ENCODE data around the gene ADAT2.
"Not testable (repeated sequence)": the region's sequence is repeated elsewhere in the genome, so short reads cannot be mapped to it uniquely, and the experiment has no call there.

The ADAT2 gene

GRCh38 chr6:143485967-143486366, 35.5 kb upstream of the ADAT2 start:
- no peak for DNase-seq
- no peak for TF ChIP-seq CTCF (IDR thresholded peaks at IDR 0.05; ENCODE audit: low read depth, low read length)
- H3K9me3 ChIP-seq, result no peaks in the 10 kb centered on the region
- no peaks in the 10 kb centered on the region for H3K36me3 ChIP-seq
- H3K4me3 ChIP-seq (ENCODE audit: low read depth, low read length), result no peak overlapping the region
- no peaks in the 10 kb centered on the region for H3K27me3 ChIP-seq
- H3K4me1 ChIP-seq, result no peaks in the 10 kb centered on the region

GRCh38 chr6:143482593-143482992, 32.1 kb upstream of the ADAT2 start:
- Histone ChIP-seq H3K4me3 (ENCODE audit: low read depth, low read length) (no peak overlapping the region), H3K36me3 (no peaks in the 10 kb centered on the region; the same call in 1 of the 2 replicates), H3K27me3 (no peaks in the 10 kb centered on the region), H3K9me3 (no peaks in the 10 kb centered on the region), H3K4me1 (no peaks in the 10 kb centered on the region)
- DNase-seq, result no peak
- TF ChIP-seq CTCF (IDR thresholded peaks at IDR 0.05; ENCODE audit: low read depth, low read length), result no peak

GRCh38 chr6:143478479-143479062, 28.1 kb upstream of the ADAT2 start:
- no peaks in the 10 kb centered on the region; the same call in 1 of the 2 replicates for H3K36me3 ChIP-seq
- no peak for TF ChIP-seq CTCF (IDR thresholded peaks at IDR 0.05; ENCODE audit: low read depth, low read length)

GRCh38 chr6:143476545-143476944, 26.1 kb upstream of the ADAT2 start:
- Histone ChIP-seq H3K4me3 (ENCODE audit: low read depth, low read length) (no peak overlapping the region), H3K4me1 (no peaks in the 10 kb centered on the region), H3K9me3 (no peaks in the 10 kb centered on the region), H3K27me3 (no peaks in the 10 kb centered on the region), H3K36me3 (no peaks in the 10 kb centered on the region; the same call in 1 of the 2 replicates)
- no peak for TF ChIP-seq CTCF (IDR thresholded peaks at IDR 0.05; ENCODE audit: low read depth, low read length)
- DNase-seq, result no peak

More at GRCh38 chr6:143478479-143479062, 28.1 kb upstream of the ADAT2 start:
- H3K9me3 ChIP-seq, result no peaks in the 10 kb centered on the region
- H3K4me3 ChIP-seq (ENCODE audit: low read depth, low read length), result no peak overlapping the region
- no peak for DNase-seq
- no peaks in the 10 kb centered on the region for H3K4me1 ChIP-seq
- no peaks in the 10 kb centered on the region for H3K27me3 ChIP-seq

GRCh38 chr6:143471822-143472221, 21.3 kb upstream of the ADAT2 start:
- Histone ChIP-seq H3K4me1 (no peaks in the 10 kb centered on the region), H3K27me3 (no peaks in the 10 kb centered on the region), H3K4me3 (ENCODE audit: low read depth, low read length) (no peak overlapping the region), H3K36me3 (no peaks in the 10 kb centered on the region), H3K9me3 (no peaks in the 10 kb centered on the region)
- TF ChIP-seq CTCF (IDR thresholded peaks at IDR 0.05; ENCODE audit: low read depth, low read length), result no peak
- DNase-seq, result no peak

- H3K4me1 ChIP-seq; H3K27me3 ChIP-seq; H3K36me3 ChIP-seq; H3K9me3 ChIP-seq; DNase-seq; H3K4me3 ChIP-seq (ENCODE audit: low read depth, low read length): not testable (repeated sequence)
These were observed 18.3 kb upstream of the ADAT2 start for GRCh38 chr6:143468823-143469222.
